T-helper 22 cell (primary cell): ENCODE measurements around the gene SP110.
"Not testable (repeated sequence)": the region's sequence is repeated elsewhere in the genome, so short reads cannot be mapped to it uniquely, and the experiment has no call there.

Experiments
- DNase-seq: peaks from one replicate; pipeline ENCODE4 v3.0.0-alpha.2; 2020; ENCODE audit warnings: low read depth

The SP110 gene

DNA sequence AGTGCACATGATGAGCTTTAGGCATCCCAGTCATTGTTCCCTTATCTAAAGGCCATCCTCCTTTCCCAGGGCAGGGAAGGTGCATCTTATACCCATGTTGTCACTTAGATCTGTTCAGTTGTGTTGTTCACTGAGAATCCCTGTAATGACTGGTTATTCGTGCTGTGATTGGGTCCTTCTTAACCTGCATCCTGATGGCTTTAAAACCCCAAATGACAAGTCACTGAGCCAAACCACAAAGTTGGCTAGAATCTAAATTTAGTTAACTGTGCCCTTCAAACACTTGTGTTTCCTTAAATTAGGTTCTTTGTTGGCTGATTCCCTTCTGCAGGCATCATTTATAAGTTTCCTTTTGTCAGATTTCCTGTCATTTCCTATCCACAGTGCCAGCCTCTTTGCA is 92.6 kb downstream of the SP110 start:
- no peak for DNase-seq

DNA sequence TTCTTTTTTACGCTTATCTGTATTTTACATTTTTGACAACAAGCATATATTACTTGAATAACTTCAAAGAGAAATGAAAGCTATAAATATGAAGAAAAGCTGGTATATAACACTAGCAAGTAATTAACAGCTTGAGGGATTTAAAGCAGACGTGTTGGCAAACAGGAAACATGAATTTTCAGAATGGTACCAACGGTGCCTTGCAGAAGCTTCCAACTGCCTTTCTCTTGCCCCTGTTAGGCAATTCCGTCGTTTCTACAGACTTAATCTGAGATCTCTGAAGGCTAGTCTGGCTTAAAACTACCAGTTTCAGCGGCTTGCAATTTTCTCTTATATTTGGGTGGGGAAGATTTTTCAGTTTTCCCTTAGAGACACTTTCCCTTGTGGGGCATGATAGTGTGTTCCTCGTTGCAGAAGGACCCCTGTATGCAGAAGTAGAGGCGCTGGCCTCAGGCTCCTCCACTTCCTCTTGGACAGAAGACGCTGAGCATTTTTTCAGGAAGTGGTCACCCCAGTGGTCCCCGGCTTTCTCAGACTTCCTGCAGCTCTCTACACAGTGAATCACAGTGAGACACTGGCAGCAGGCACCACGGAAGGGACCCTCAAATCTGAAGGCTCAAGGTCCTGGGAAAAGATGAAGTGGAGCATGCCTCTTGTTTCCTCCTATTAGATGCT is 94.9 kb downstream of the SP110 start:
- no peak for DNase-seq

DNA sequence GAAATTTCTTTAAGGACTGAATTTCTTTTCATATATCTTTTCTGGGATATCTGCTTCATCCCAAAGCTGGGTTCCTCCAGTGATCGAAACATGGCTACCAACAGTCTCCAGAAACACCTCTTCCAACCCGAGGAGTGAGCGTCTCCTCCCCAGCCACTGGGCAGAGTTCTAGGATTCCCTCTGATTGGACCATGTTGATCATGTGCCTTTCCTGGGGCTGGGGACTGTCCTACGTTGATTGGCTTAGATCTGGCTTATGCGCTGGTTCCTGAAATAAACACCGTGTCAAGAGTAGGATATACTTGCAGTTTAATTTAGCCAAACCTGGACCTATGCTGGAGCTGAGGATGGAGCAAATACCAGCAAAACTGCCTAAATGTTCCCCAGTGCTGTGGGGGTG is 95.5 kb downstream of the SP110 start:
- no peak for DNase-seq

DNA sequence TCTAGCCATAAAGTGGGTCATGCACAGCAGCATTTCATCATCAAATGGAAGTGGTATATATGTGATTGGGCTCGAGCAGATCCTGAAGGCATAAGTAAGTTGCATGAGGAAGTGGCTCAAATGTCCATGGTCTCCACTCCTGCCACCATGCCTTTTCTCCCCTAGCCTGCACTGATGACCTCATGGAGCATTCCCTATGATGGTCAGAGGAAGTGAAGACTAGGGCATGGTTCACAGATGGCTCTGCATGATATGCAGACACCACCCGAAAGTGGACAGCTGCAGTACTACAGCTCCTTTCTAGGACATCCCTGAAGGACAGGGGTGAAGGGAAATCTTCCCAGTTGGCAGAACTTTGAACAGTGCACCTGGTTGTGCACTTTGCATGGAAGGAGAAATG is 99.4 kb downstream of the SP110 start:
- DNase-seq: not testable (repeated sequence)

DNA sequence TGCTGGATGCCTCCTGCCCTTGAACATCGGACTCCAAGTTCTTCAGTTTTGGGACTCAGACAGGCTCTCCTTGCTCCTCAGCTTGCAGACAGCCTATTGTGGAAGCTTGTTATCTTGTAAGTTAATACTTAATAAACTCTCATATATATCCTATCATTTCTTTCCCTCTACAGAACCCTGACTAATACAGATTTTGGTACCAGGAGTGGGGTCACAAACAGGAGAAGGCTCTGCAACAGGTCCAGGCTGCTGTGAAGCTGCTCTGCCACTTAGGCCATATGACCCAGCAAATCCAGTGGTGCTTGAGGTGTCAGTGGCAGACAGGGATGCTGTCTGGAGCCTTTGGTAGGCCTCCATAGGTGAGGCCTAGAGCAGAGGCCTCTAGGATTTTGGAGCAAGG is 100.0 kb downstream of the SP110 start:
- not testable (repeated sequence) for DNase-seq
